Measurements from ENCODE around the gene CFAP97D1.

CFAP97D1 gene

GRCh38 chr17:43780135-43780534 lies at the start of gene CFAP97D1:
CFAP97D1 (plus strand) TSS chr17:43780435; CDS start chr17:43780463, 28 bp downstream.
- DNase-seq (ENCODE audit: low read depth, low spot score) = no peak

- no peak for DNase-seq (ENCODE audit: low read depth, low spot score)
Observed at GRCh38 chr17:43732958-43733357, 47.3 kb upstream of the CFAP97D1 start.

DNA sequence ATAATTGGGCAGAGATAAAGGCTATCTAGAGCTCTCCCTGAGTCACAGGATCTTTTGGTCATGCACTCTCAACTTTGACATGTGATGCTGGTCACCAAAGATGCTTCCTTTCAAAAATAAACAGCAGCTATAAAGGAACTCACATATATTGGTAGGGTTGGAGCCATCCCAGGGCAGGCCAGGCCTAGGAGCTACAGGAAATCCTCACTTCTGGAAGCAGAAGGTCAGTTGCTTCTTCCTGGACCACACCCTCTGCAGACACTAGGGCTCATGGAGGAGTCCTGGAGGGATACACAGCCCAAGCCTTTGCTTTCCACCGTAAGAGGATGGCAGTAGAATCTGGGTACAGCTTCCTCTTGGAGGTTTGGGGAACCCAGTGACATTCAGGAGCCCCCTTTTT lies 46.3 kb upstream of the CFAP97D1 start:
- no peak for DNase-seq (ENCODE audit: low read depth, low spot score)

DNA sequence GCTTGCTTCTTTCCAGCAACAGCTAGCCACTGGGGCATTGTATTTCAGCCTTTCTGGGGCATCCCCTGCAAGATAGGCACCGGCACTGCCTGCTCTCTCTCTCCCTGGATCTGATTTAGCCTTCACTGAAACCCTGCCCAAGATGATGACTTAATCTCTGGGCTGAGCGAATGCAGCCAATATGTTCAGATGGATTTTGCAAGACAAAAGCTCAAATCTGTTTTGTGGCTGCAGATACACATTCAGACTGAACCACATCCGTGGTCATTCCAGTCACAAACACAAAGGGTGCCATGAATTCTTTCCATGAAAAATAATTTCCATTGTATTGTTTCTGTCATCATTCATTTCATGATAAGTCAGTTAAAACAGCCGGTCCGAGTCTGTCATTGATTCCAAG lies 45.9 kb upstream of the CFAP97D1 start:
- no peak for DNase-seq (ENCODE audit: low read depth, low spot score)

GRCh38 chr17:43736389-43736788 lies 43.8 kb upstream of the CFAP97D1 start:
- DNase-seq (ENCODE audit: low read depth, low spot score) = no peak

DNA sequence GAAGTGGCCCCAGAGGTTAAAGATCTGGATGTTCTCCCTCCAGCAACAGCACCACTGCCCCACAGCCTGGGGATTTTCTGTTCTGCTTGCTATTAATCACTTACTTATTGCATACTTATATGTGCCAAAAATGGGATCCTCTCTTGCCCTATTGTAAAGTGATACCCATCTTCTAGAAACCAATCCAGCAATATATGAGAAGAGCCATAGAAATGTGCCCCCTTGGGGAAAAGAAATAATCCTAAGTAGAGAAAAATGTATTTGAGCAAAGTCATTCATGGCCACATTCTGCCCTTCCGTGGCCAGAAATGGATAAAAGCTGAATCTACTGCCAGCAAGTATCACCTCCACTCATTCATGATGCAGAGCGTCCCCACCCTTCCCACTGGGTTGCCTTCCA lies 42.5 kb upstream of the CFAP97D1 start:
- no peak for DNase-seq (ENCODE audit: low read depth, low spot score)

GRCh38 chr17:43740541-43740940 lies 39.7 kb upstream of the CFAP97D1 start:
- DNase-seq (ENCODE audit: low read depth, low spot score) = no peak

- DNase-seq (ENCODE audit: low read depth, low spot score) = no peak
Observed at GRCh38 chr17:43741636-43742035, 38.6 kb upstream of the CFAP97D1 start.

- DNase-seq (ENCODE audit: low read depth, low spot score) = no peak
Observed at GRCh38 chr17:43745541-43745940, 34.7 kb upstream of the CFAP97D1 start.

- no peak for DNase-seq (ENCODE audit: low read depth, low spot score)
Observed at GRCh38 chr17:43750153-43750552, 30.1 kb upstream of the CFAP97D1 start.

DNA sequence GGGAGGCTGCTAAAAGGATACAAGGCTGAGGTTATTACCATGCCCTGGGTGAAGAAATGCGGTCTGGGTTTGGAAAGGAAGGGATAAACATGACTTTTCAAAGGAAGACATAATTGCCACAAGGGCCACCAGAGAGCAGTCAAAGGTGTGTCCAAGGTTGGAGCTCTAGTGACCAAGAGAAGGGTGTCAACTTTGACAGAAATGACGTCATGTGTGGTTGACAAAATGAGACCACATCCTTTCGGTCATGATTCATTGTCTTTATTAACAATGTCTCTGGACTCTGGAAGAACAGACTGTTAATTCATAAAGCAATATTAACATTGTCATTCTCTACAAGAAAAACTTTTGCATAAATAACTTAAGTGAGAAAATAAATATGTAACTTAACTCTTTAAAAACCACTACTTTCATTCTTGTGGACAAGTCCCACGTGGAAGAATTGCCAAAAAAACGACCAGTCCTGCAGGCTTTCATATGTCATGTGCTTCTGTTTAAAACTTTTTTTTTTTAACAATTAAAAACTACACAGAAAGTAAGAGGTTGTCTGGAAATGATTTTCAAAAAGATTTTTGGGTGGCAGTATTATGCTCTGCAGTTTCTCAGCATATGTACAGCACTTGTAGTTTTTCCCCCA lies 26.6 kb upstream of the CFAP97D1 start:
- no peak for DNase-seq (ENCODE audit: low read depth, low spot score)

DNA sequence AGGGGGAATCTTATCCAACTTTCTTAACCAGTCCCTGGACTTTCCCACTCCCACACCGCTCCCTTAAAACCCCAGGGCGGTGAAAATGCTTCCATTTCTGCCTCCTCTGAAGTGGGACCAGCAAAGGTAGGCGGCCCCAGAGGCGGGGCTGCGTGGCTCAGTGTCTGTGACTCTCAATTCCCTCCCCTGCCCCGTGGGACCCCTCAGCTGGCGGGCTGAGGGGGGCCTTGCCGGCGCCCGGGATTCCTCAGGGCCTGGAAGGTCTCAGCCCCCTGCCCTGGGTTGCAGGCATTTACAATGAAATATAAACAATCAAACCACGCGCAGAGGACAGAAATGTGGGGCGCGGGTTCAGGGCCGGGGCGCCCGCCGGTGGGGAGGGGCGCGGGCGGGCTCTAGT lies 25.3 kb upstream of the CFAP97D1 start:
- DNase-seq (ENCODE audit: low read depth, low spot score) = no peak

DNA sequence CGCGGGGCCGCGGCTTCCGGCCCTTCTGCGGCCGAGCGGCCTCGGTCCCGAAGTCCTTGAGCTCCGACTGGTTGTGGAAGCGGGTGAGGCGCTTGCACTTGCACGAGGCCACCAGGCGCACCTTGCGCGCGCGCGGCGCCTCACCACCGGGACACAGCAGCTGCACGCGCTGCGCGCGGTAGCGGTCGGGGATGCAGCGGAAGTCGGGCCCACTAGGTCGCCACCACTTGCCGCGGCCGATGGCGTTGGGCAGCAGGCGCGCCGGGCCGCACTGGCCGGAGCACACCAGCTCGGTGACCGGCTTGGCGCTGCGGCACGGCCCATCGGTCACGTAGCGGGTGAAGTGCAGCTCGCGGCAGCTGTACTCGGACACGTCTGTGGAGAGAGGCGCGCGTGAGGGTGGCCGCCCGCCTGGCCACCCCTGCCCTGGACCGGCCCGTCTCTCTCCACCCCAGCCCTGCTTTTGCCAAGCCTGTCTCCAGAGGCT lies 24.8 kb upstream of the CFAP97D1 start:
- no peak for DNase-seq (ENCODE audit: low read depth, low spot score)

GRCh38 chr17:43756201-43756600 lies 24.0 kb upstream of the CFAP97D1 start:
- no peak for DNase-seq (ENCODE audit: low read depth, low spot score)

DNA sequence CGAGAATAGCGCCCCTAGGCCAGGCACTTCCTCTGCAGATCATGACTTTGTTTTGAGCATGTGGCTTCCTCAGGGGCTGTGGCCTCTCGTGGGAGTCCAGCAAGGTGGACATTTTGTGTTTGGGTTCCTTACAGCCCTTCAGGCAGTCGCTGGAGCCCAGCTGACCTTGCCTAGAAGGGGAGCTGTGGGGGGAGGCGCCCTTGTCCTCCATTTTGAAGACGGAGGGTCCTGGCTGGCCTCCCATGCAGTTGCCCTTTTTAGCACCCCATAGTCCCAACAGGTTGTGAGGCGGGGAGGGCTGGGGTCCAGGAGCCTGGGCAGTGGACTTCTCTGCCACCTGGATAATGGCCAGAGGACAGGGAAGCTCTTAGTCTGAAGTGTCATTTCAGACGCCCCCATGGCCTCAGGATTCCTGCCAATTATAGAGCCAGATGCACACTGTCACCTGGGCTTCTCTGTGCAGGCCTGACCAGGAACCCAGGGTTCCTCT lies 23.0 kb upstream of the CFAP97D1 start:
- no peak for DNase-seq (ENCODE audit: low read depth, low spot score)

DNA sequence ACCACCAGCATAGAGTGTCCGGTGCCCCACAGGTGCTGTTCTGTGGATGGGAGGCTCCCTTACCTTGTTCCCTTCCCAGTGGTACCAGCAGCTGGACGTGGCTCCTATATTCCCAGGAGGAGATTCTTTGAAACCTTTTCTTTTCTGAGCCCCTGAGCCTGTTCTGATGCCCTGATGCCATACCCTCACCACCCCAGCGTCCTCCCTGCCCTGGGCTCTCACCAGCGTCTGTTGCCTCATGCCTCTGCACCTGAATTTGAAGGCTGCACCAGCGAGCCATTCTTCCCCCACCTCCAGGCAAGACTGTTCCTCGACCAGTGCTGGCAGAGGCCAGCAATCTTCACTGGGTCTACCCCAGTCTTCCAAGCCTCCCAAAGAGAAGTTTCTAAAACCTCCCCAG lies 22.1 kb upstream of the CFAP97D1 start:
- no peak for DNase-seq (ENCODE audit: low read depth, low spot score)

- no peak for DNase-seq (ENCODE audit: low read depth, low spot score)
Observed at GRCh38 chr17:43758497-43759174, 21.6 kb upstream of the CFAP97D1 start, which contains the start of gene SOST. SOST (minus strand) TSS chr17:43758791; CDS start chr17:43758741, 50 bp downstream.

- no peak for DNase-seq (ENCODE audit: low read depth, low spot score)
Observed at GRCh38 chr17:43759836-43760235, 20.4 kb upstream of the CFAP97D1 start.

GRCh38 chr17:43760254-43760852 lies 19.9 kb upstream of the CFAP97D1 start:
- DNase-seq (ENCODE audit: low read depth, low spot score) = peak; percentile 74

- DNase-seq (ENCODE audit: low read depth, low spot score) = peak; percentile 9
Observed at GRCh38 chr17:43766413-43767052, 13.7 kb upstream of the CFAP97D1 start.

- no peak for DNase-seq (ENCODE audit: low read depth, low spot score)
Observed at GRCh38 chr17:43767053-43767712, 13.1 kb upstream of the CFAP97D1 start.

- DNase-seq (ENCODE audit: low read depth, low spot score) = no peak
Observed at GRCh38 chr17:43767713-43768059, 12.5 kb upstream of the CFAP97D1 start.
